HL-60 (cell line): ENCODE results near the gene RXFP4.

ENCODE experiments used
- DNase-seq, 2 experiments: peaks; one replicate each; pipeline ENCODE4 v3.0.0-alpha.2; 2010 to 2020; ENCODE audit warnings: low read depth in 1 of 2, low spot score in 1 of 2
- H3K27ac ChIP-seq: fragments of 250-450 bp; sonication (Bioruptor Pico); replicated peaks from 2 replicates; pipeline ENCODE4 v1.5.1; 2020; ENCODE audit warnings: mild to moderate bottlenecking, moderate library complexity
- H3K27me3 ChIP-seq: fragments of 250-450 bp; sonication (Bioruptor Pico); 2 replicates; pipeline ENCODE4 v1.5.1; 2021; ENCODE audit warnings: mild to moderate bottlenecking, moderate library complexity; ENCODE audit not compliant: insufficient read depth, poor library complexity, severe bottlenecking
- H3K4me3 ChIP-seq: replicated peaks from 2 replicates; pipeline ENCODE4 v1.5.1; 2011; ENCODE audit warnings: mild to moderate bottlenecking, control low read depth, low read length; ENCODE audit not compliant: insufficient read depth
- CTCF ChIP-seq: IDR thresholded peaks from one replicate; pipeline ENCODE4 v1.5.1; 2011; ENCODE audit warnings: low read length, control low read depth, inconsistent platforms; ENCODE audit not compliant: insufficient read depth
- GABPA ChIP-seq: IDR thresholded peaks from 2 replicates; pipeline ENCODE4 v1.6.1; 2012; ENCODE audit warnings: low read depth
- POLR2AphosphoS5 ChIP-seq: IDR thresholded peaks from 2 replicates; pipeline ENCODE4 v1.6.1; 2012; ENCODE audit warnings: low read depth
- REST ChIP-seq: IDR thresholded peaks from 2 replicates; pipeline ENCODE4 v1.6.1; 2012; ENCODE audit warnings: low read depth; ENCODE audit not compliant: insufficient replicate concordance
- SPI1 ChIP-seq: IDR thresholded peaks from 2 replicates; pipeline ENCODE4 v1.6.1; 2012; ENCODE audit warnings: low read depth, mild to moderate bottlenecking, borderline replicate concordance

RXFP4 gene

GRCh38 chr1:155900161-155900560, 41.3 kb upstream of the RXFP4 start:
- H3K27me3 ChIP-seq: no peaks in the 10 kb centered on the region
- no peak overlapping the region for H3K4me3 ChIP-seq
- DNase-seq: no peak
- TF ChIP-seq REST (no peak), POLR2AphosphoS5 (no peak), CTCF (no peak), GABPA (no peak), SPI1 (no peak)
- H3K27ac ChIP-seq: no peak overlapping the region

- no peaks in the 10 kb centered on the region for H3K27me3 ChIP-seq
- H3K4me3 ChIP-seq: no peak overlapping the region
- H3K27ac ChIP-seq: no peak overlapping the region
- DNase-seq: no peak
- TF ChIP-seq SPI1 (no peak), CTCF (no peak), GABPA (no peak), REST (no peak), POLR2AphosphoS5 (no peak)
These were observed 37.2 kb upstream of the RXFP4 start for GRCh38 chr1:155904261-155904660.

- Histone ChIP-seq H3K27ac (peak overlapping the region; percentile 65), H3K27me3 (no peaks in the 10 kb centered on the region), H3K4me3 (no peak overlapping the region)
- peak; percentile 69 to 87 for DNase-seq
- no peak for TF ChIP-seq REST
- TF ChIP-seq SPI1: no peak
- no peak for TF ChIP-seq GABPA
- TF ChIP-seq POLR2AphosphoS5: no peak
- no peak for TF ChIP-seq CTCF
These were observed 31.5 kb upstream of the RXFP4 start for GRCh38 chr1:155909894-155910293.
